SK-N-SH (cell line): ENCODE measurements around the gene PTPRK. TPM values are rescaled to one million over a fixed set of nuclear protein-coding genes. Genes with fewer than 3 reads are reported as not detected.

ENCODE experiments used
- CTCF ChIA-PET: fragments of 300-600, 350-600 bp; formaldehyde crosslinking; extraction: SDS; loops from one replicate; lab custom pipeline; 2021; lab: Yijun Ruan, JAX
- POLR2A ChIA-PET: fragments of 350-600 bp; sonication (Branson Sonifier 250); formaldehyde crosslinking; extraction: SDS; loops from one replicate; lab custom pipeline; 2020; ENCODE audit warnings: antibody characterized with exemption, inconsistent platforms; lab: Yijun Ruan, JAX
- DNase-seq: peaks from one replicate; pipeline ENCODE4 v3.0.0; 2012
- H2AFZ ChIP-seq: fragments of 200-600 bp; sonication (generic); 2 replicates; pipeline ENCODE4 v1.8.1; 2016; ENCODE audit warnings: antibody characterized with exemption, mild to moderate bottlenecking, low read depth
- H3F3A ChIP-seq: fragments of 200-600 bp; sonication (generic); replicated peaks from 2 replicates; pipeline ENCODE3; 2016; ENCODE audit warnings: antibody characterized with exemption, mild to moderate bottlenecking; ENCODE audit not compliant: insufficient read depth
- H3K27ac ChIP-seq, 2 experiments: fragments of 200-500 bp in 1 of 2; fragments of 200-600 bp in 1 of 2; sonication (Bioruptor generic) in 1 of 2; sonication (generic), shearing (Covaris generic) in 1 of 2; 2 replicates each; pipeline versions ENCODE4 v1.5.1 to v1.6.1; 2014 to 2016; ENCODE audit warnings: low read depth in 2 of 2, inconsistent platforms in 1 of 2, low read length in 1 of 2, mild to moderate bottlenecking in 1 of 2, mixed read lengths in 1 of 2
- H3K27me3 ChIP-seq: fragments of 200-600 bp; sonication (generic), shearing (Covaris generic); 2 replicates; pipeline ENCODE4 v1.6.1; 2016; ENCODE audit warnings: mixed run types; ENCODE audit not compliant: insufficient read depth
- H3K36me3 ChIP-seq, 2 experiments: fragments of 200-500 bp in 1 of 2; fragments of 200-600 bp in 1 of 2; sonication (Bioruptor generic) in 1 of 2; sonication (generic) in 1 of 2; replicated peaks in 1 of 2; 2 replicates each; pipeline versions ENCODE3 to v1.5.1; 2014 to 2016; ENCODE audit warnings: low read length in 1 of 2, mild to moderate bottlenecking in 1 of 2; ENCODE audit not compliant: insufficient read depth in 2 of 2, control insufficient read depth in 1 of 2
- H3K4me1 ChIP-seq, 2 experiments: fragments of 200-500 bp in 1 of 2; fragments of 200-600 bp in 1 of 2; sonication (Bioruptor generic) in 1 of 2; sonication (generic), shearing (Covaris generic) in 1 of 2; 2 replicates each; pipeline versions ENCODE4 v1.5.1 to v1.6.1; 2014 to 2016; ENCODE audit warnings: low read depth in 1 of 2, low read length in 1 of 2, mixed run types in 1 of 2; ENCODE audit not compliant: insufficient read depth in 2 of 2, control insufficient read depth in 1 of 2
- H3K4me2 ChIP-seq: fragments of 200-600 bp; sonication (generic), shearing (Covaris generic); 2 replicates; pipeline ENCODE4 v1.6.1; 2017; ENCODE audit warnings: mixed run types
- H3K4me3 ChIP-seq, 2 experiments: fragments of 200-500 bp in 1 of 2; fragments of 200-600 bp in 1 of 2; sonication (Bioruptor generic) in 1 of 2; sonication (generic), shearing (Covaris generic) in 1 of 2; 2 replicates each; pipeline versions ENCODE4 v1.5.1 to v1.8.1; 2014 to 2016; ENCODE audit warnings: low read depth in 2 of 2, inconsistent platforms in 1 of 2, low read length in 1 of 2, mild to moderate bottlenecking in 1 of 2, mixed read lengths in 1 of 2, moderate library complexity in 1 of 2
- H3K79me2 ChIP-seq: fragments of 200-600 bp; sonication (generic); 2 replicates; pipeline ENCODE4 v1.8.1; 2017; ENCODE audit warnings: mild to moderate bottlenecking; ENCODE audit not compliant: insufficient read depth
- H3K9ac ChIP-seq: fragments of 200-600 bp; sonication (generic); 2 replicates; pipeline ENCODE4 v1.6.1; 2017; ENCODE audit warnings: mixed run types
- H3K9me2 ChIP-seq: fragments of 200-600 bp; sonication (generic); 2 replicates; pipeline ENCODE4 v1.6.1; 2017; ENCODE audit warnings: mixed run types
- H3K9me3 ChIP-seq: fragments of 200-600 bp; sonication (generic); 2 replicates; pipeline ENCODE4 v1.6.1; 2017; ENCODE audit warnings: mixed run types, mild to moderate bottlenecking, moderate library complexity
- H4K20me1 ChIP-seq: fragments of 200-600 bp; sonication (generic); 2 replicates; pipeline ENCODE4 v1.6.1; 2017; ENCODE audit warnings: mild to moderate bottlenecking, mixed run types; ENCODE audit not compliant: insufficient read depth
- CHD2 ChIP-seq: fragments of 150-350 bp; IDR thresholded peaks from 2 replicates; pipeline ENCODE4 v1.6.1; 2018; ENCODE audit warnings: low read length; ENCODE audit not compliant: partially characterized antibody
- ELF1 ChIP-seq: IDR thresholded peaks from 2 replicates; pipeline ENCODE4 v1.4.0; 2012
- EZH2phosphoT487 ChIP-seq: fragments of 200-600 bp; sonication (generic); IDR thresholded peaks from 2 replicates; pipeline ENCODE4 v1.6.1; 2017; ENCODE audit warnings: low read depth, mixed run types, mild to moderate bottlenecking, antibody characterized with exemption, moderate library complexity, borderline replicate concordance
- FOXJ3 ChIP-seq: sonication (generic); formaldehyde crosslinking; IDR thresholded peaks from 2 replicates; pipeline ENCODE4 v1.5.1; 2020; ENCODE audit warnings: mild to moderate bottlenecking, missing genetic modification reagents
- FOXM1 ChIP-seq: IDR thresholded peaks from 2 replicates; pipeline ENCODE4 v1.4.0; 2012; ENCODE audit warnings: low read depth, mild to moderate bottlenecking
- GABPA ChIP-seq: IDR thresholded peaks from 2 replicates; pipeline ENCODE4 v1.4.0; 2012; ENCODE audit warnings: low read depth, mild to moderate bottlenecking
- JUND ChIP-seq: IDR thresholded peaks from 2 replicates; pipeline ENCODE4 v1.4.0; 2012
- MAX ChIP-seq: IDR thresholded peaks from 2 replicates; pipeline ENCODE4 v1.4.0; 2012; ENCODE audit warnings: low read depth
- MEF2A ChIP-seq: IDR thresholded peaks from 2 replicates; pipeline ENCODE4 v1.4.0; 2012; ENCODE audit warnings: low read depth, borderline replicate concordance
- MXI1 ChIP-seq: IDR thresholded peaks from 2 replicates; pipeline ENCODE4 v1.6.1; 2012; ENCODE audit warnings: mild to moderate bottlenecking, low read depth, low read length, improper control_type of control experiment
- NFIC ChIP-seq: IDR thresholded peaks from 2 replicates; pipeline ENCODE4 v1.4.0; 2012; ENCODE audit warnings: borderline replicate concordance
- NRF1 ChIP-seq: IDR thresholded peaks from 2 replicates; pipeline ENCODE4 v1.6.1; 2012; ENCODE audit warnings: low read depth, mild to moderate bottlenecking, low read length
- RCOR1 ChIP-seq: fragments of 150-350 bp; IDR thresholded peaks from 2 replicates; pipeline ENCODE4 v1.6.1; 2017; ENCODE audit warnings: antibody characterized with exemption, low read length
- RFX5 ChIP-seq: IDR thresholded peaks from 2 replicates; pipeline ENCODE4 v1.6.1; 2012; ENCODE audit warnings: mild to moderate bottlenecking, improper control_type of control experiment, low read length
- SMC3 ChIP-seq: IDR thresholded peaks from 2 replicates; pipeline ENCODE4 v1.6.1; 2012; ENCODE audit warnings: low read depth, low read length, improper control_type of control experiment
- TAF1 ChIP-seq: IDR thresholded peaks from 2 replicates; pipeline ENCODE4 v1.6.1; 2012; ENCODE audit warnings: low read depth, mild to moderate bottlenecking, low read length, moderate library complexity, borderline replicate concordance
- TCF12 ChIP-seq: IDR thresholded peaks from 2 replicates; pipeline ENCODE4 v1.4.0; 2012
- TEAD4 ChIP-seq: IDR thresholded peaks from 2 replicates; pipeline ENCODE4 v1.4.0; 2012; ENCODE audit warnings: mild to moderate bottlenecking, borderline replicate concordance; ENCODE audit not compliant: insufficient read depth
- YY1 ChIP-seq: IDR thresholded peaks from 2 replicates; pipeline ENCODE4 v1.4.0; 2012; ENCODE audit warnings: low read depth, mild to moderate bottlenecking
- WGBS: methylation state at CpG from one replicate; pipeline ENCODE4 v1.1.6; 2017; ENCODE audit warnings: low lambda C conversion rate; 5-methylcytosine and 5-hydroxymethylcytosine counted together
- polyA plus RNA-seq, 3 experiments: library from polyadenylated mRNA; depleted of rRNA; stranded (reverse); fragments of >200 nt; gene quantifications; 2 replicates each; pipeline ENCODE4 v1.2.3, GENCODE V29; 2012
- TF ChIP-seq, protein P1 (sequence below): IDR thresholded peaks from 2 replicates; pipeline ENCODE4 v1.6.1; 2012; ENCODE audit warnings: mild to moderate bottlenecking, low read depth, low read length, moderate library complexity
- TF ChIP-seq, protein P2 (sequence below): fragments of 200-600 bp; sonication (generic); IDR thresholded peaks from 2 replicates; pipeline ENCODE4 v1.6.1; 2017; ENCODE audit warnings: antibody characterized with exemption, mild to moderate bottlenecking, moderate library complexity
- TF ChIP-seq, protein P3 (sequence below): IDR thresholded peaks from 2 replicates; pipeline ENCODE4 v1.4.0; 2012; ENCODE audit warnings: low read depth, borderline replicate concordance
- TF ChIP-seq, protein P4 (sequence below): fragments of 150-350 bp; IDR thresholded peaks from 2 replicates; pipeline ENCODE4 v1.6.1; 2016; ENCODE audit warnings: mild to moderate bottlenecking, low read depth, low read length

PTPRK gene
- polyA plus RNA-seq, 1 of the 3 experiments (the other 2 are of a cell fraction) = 9.5 TPM

- ChIA-PET POLR2A (no interaction called here), CTCF (no interaction called here)
- Histone ChIP-seq H3K4me1 (no peaks in the 10 kb centered on the region), H3K79me2 (no peaks in the 10 kb centered on the region), H3K9me2 (no peaks in the 10 kb centered on the region), H3K4me3 (no peak overlapping the region), H3F3A (no peaks in the 10 kb centered on the region), H3K9ac (no peak overlapping the region), H3K36me3 (no peaks in the 10 kb centered on the region), H3K9me3 (no peaks in the 10 kb centered on the region), H3K4me2 (no peak overlapping the region), H3K27ac (no peak overlapping the region), H2AFZ (no peak overlapping the region), H4K20me1 (no peaks in the 10 kb centered on the region), H3K27me3 (no peaks in the 10 kb centered on the region)
- 18% methylated on average over 2 of the region's 2 CpGs for WGBS
- DNase-seq = no peak
- no peak for TF ChIP-seq NFIC
- TF ChIP-seq, protein P1, sequence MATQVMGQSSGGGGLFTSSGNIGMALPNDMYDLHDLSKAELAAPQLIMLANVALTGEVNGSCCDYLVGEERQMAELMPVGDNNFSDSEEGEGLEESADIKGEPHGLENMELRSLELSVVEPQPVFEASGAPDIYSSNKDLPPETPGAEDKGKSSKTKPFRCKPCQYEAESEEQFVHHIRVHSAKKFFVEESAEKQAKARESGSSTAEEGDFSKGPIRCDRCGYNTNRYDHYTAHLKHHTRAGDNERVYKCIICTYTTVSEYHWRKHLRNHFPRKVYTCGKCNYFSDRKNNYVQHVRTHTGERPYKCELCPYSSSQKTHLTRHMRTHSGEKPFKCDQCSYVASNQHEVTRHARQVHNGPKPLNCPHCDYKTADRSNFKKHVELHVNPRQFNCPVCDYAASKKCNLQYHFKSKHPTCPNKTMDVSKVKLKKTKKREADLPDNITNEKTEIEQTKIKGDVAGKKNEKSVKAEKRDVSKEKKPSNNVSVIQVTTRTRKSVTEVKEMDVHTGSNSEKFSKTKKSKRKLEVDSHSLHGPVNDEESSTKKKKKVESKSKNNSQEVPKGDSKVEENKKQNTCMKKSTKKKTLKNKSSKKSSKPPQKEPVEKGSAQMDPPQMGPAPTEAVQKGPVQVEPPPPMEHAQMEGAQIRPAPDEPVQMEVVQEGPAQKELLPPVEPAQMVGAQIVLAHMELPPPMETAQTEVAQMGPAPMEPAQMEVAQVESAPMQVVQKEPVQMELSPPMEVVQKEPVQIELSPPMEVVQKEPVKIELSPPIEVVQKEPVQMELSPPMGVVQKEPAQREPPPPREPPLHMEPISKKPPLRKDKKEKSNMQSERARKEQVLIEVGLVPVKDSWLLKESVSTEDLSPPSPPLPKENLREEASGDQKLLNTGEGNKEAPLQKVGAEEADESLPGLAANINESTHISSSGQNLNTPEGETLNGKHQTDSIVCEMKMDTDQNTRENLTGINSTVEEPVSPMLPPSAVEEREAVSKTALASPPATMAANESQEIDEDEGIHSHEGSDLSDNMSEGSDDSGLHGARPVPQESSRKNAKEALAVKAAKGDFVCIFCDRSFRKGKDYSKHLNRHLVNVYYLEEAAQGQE = no peak
- TF ChIP-seq NRF1 = no peak
- TF ChIP-seq RCOR1 = no peak
- TF ChIP-seq, protein P2, sequence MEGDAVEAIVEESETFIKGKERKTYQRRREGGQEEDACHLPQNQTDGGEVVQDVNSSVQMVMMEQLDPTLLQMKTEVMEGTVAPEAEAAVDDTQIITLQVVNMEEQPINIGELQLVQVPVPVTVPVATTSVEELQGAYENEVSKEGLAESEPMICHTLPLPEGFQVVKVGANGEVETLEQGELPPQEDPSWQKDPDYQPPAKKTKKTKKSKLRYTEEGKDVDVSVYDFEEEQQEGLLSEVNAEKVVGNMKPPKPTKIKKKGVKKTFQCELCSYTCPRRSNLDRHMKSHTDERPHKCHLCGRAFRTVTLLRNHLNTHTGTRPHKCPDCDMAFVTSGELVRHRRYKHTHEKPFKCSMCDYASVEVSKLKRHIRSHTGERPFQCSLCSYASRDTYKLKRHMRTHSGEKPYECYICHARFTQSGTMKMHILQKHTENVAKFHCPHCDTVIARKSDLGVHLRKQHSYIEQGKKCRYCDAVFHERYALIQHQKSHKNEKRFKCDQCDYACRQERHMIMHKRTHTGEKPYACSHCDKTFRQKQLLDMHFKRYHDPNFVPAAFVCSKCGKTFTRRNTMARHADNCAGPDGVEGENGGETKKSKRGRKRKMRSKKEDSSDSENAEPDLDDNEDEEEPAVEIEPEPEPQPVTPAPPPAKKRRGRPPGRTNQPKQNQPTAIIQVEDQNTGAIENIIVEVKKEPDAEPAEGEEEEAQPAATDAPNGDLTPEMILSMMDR = no peak
- no peak for TF ChIP-seq FOXJ3 (CRISPR knock-in tag)
- no peak for TF ChIP-seq TCF12
- TF ChIP-seq SMC3 = no peak
- no peak for TF ChIP-seq FOXM1
- no peak for TF ChIP-seq TEAD4
- TF ChIP-seq CHD2 = no peak
These were observed 597.3 kb downstream of the PTPRK start for GRCh38 chr6:127923135-127923534.

GRCh38 chr6:127921982-127922381, 598.4 kb downstream of the PTPRK start:
- no peaks in the 10 kb centered on the region for H4K20me1 ChIP-seq
- ChIA-PET POLR2A (no interaction called here), CTCF (no interaction called here)
- no peaks in the 10 kb centered on the region for H3K9me2 ChIP-seq
- no peak for TF ChIP-seq RFX5
- TF ChIP-seq MAX = no peak
- no peak for TF ChIP-seq EZH2phosphoT487
- TF ChIP-seq, protein P3, sequence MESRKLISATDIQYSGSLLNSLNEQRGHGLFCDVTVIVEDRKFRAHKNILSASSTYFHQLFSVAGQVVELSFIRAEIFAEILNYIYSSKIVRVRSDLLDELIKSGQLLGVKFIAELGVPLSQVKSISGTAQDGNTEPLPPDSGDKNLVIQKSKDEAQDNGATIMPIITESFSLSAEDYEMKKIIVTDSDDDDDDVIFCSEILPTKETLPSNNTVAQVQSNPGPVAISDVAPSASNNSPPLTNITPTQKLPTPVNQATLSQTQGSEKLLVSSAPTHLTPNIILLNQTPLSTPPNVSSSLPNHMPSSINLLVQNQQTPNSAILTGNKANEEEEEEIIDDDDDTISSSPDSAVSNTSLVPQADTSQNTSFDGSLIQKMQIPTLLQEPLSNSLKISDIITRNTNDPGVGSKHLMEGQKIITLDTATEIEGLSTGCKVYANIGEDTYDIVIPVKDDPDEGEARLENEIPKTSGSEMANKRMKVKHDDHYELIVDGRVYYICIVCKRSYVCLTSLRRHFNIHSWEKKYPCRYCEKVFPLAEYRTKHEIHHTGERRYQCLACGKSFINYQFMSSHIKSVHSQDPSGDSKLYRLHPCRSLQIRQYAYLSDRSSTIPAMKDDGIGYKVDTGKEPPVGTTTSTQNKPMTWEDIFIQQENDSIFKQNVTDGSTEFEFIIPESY = no peak
- no peak for TF ChIP-seq YY1
- TF ChIP-seq NFIC = no peak
- no peak for TF ChIP-seq JUND
- no peak for TF ChIP-seq ELF1
- TF ChIP-seq, protein P4, sequence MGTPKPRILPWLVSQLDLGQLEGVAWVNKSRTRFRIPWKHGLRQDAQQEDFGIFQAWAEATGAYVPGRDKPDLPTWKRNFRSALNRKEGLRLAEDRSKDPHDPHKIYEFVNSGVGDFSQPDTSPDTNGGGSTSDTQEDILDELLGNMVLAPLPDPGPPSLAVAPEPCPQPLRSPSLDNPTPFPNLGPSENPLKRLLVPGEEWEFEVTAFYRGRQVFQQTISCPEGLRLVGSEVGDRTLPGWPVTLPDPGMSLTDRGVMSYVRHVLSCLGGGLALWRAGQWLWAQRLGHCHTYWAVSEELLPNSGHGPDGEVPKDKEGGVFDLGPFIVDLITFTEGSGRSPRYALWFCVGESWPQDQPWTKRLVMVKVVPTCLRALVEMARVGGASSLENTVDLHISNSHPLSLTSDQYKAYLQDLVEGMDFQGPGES = no peak
- no peak for TF ChIP-seq GABPA
- no peak for TF ChIP-seq MEF2A
- no peak for TF ChIP-seq MXI1
- TF ChIP-seq TAF1 = no peak
- 71% methylated on average over 6 of the region's 6 CpGs for WGBS
- no peak for DNase-seq
- H3K4me2 ChIP-seq = no peak overlapping the region
- H3K4me3 ChIP-seq = no peak overlapping the region
- no peaks in the 10 kb centered on the region for H3K4me1 ChIP-seq
- no peak overlapping the region for H2AFZ ChIP-seq
- no peaks in the 10 kb centered on the region for H3K36me3 ChIP-seq
- no peaks in the 10 kb centered on the region for H3F3A ChIP-seq
- no peaks in the 10 kb centered on the region for H3K27me3 ChIP-seq
- H3K27ac ChIP-seq = no peak overlapping the region
- no peaks in the 10 kb centered on the region for H3K79me2 ChIP-seq
- no peaks in the 10 kb centered on the region for H3K9me3 ChIP-seq
- H3K9ac ChIP-seq = no peak overlapping the region
